ENCODE measurements around the gene SMARCA4.
A peak's percentile ranks its signal among the peaks of the same experiment; 100 is the strongest.

SMARCA4 gene

DNA sequence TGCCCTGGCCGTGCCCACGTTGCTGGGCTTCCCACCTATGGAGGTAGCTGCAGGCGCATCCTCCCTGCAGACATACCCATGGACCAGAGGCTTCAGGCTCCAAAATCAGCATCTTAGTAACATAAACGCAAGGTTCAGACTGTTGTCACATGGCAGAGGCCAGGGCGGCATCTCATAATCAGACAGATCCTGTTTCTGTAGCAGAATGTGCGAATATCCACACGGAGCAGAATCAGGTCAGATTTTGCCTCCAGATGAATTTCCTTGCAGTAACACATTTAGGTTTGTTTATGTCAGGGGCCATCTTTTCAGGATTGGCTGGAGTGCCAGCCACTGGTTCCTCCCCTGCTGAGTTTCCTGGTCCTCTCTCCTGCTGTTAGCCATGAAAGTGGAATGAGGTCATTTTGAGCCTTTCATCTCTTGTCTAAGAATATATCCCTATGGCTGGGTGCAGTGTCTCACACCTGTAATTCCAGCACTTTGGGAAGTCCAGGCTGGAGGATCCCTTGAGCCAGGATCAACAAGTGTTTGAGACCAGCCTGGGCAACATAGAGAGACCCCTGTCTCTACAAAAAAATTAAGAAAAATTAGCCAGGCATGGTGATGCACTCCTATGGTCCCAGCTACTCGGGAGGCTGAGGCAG is 20.5 kb downstream of the SMARCA4 start (continued):
- peak; percentile 62 for TF ChIP-seq ZNF629 (tag by site-specific recombination; IDR thresholded peaks at IDR 0.05)
- no peak for TF ChIP-seq SALL2 (tag by site-specific recombination; IDR thresholded peaks at IDR 0.05; ENCODE audit: borderline replicate concordance)
- no peak for TF ChIP-seq ZNF830 (tag by site-specific recombination; IDR thresholded peaks at IDR 0.05; ENCODE audit: low read depth)
- TF ChIP-seq KLF10 (tag by site-specific recombination; IDR thresholded peaks at IDR 0.05): no peak
- no peak for TF ChIP-seq GLI4 (tag by site-specific recombination; IDR thresholded peaks at IDR 0.05)
- TF ChIP-seq ZNF140 (tag by site-specific recombination; IDR thresholded peaks at IDR 0.05): no peak
- no peak for TF ChIP-seq ZNF677 (tag by site-specific recombination; IDR thresholded peaks at IDR 0.05)
- no peak for TF ChIP-seq SP3 (tag by site-specific recombination; IDR thresholded peaks at IDR 0.05)
- 0 out of 2 replicates have a peak, but pooled peaks have one; percentile 52 for TF ChIP-seq TCF7L2 (IDR thresholded peaks at IDR 0.05; ENCODE audit: borderline replicate concordance, low read depth, low read length)
- peak; percentile 90 for TF ChIP-seq ZNF10 (tag by site-specific recombination; IDR thresholded peaks at IDR 0.05)
- TF ChIP-seq, protein P1, sequence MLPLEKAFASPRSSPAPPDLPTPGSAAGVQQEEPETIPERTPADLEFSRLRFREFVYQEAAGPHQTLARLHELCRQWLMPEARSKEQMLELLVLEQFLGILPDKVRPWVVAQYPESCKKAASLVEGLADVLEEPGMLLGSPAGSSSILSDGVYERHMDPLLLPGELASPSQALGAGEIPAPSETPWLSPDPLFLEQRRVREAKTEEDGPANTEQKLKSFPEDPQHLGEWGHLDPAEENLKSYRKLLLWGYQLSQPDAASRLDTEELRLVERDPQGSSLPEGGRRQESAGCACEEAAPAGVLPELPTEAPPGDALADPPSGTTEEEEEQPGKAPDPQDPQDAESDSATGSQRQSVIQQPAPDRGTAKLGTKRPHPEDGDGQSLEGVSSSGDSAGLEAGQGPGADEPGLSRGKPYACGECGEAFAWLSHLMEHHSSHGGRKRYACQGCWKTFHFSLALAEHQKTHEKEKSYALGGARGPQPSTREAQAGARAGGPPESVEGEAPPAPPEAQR (tag by site-specific recombination; IDR thresholded peaks at IDR 0.05): no peak
- peak; percentile 29; the same call in 1 of the 2 replicates for TF ChIP-seq KLF8 (tag by site-specific recombination; IDR thresholded peaks at IDR 0.05)
- peak; percentile 88 for TF ChIP-seq OSR2 (tag by site-specific recombination; IDR thresholded peaks at IDR 0.05)

DNA sequence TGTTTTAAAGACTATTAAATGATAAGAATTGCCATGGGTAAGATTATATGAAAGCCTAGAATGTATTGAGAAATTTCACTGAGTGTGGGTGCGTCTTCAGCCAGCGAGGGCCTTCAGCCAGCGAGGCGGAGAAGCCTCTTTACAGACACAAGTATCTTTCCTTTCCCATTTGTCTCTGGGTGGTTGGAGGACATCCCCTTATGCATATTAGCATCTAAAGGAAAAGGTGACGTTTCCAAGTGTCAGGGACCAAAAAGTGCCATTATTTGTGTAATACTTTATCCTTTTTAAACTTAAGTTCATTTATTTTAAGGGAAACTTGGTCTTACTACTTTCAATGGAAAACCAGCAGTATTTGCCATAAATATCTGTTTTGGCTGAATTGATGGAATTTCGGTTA is 22.2 kb downstream of the SMARCA4 start:
- Histone ChIP-seq H3K4me1 (ENCODE audit: control insufficient read depth, insufficient read depth, low read length) (peaks cover 8% of the 10 kb centered on the region), H3K36me3 (ENCODE audit: control insufficient read depth in 2 of 2, insufficient read depth in 1 of 2, low read length in 2 of 2) (peaks cover 3 to 47% of the 10 kb centered on the region in 2 experiments; a peak in 2 of 3 replicates), H3K9me3 (ENCODE audit: control insufficient read depth, insufficient read depth, low read depth, low read length) (no peaks in the 10 kb centered on the region), H3K4me3 (ENCODE audit: low read depth, low read length) (no peak overlapping the region), H3K27ac (ENCODE audit: extremely low read depth, low read depth, low read length) (no peak overlapping the region)
- ChIA-PET POLR2A (no interaction called here), CTCF (no interaction called here)
- TF ChIP-seq ZNF660 (tag by site-specific recombination; IDR thresholded peaks at IDR 0.05) (no peak), KLF1 (tag by site-specific recombination; IDR thresholded peaks at IDR 0.05) (no peak), SETDB1 (IDR thresholded peaks at IDR 0.05; ENCODE audit: insufficient read length, low read length) (no peak), ZNF624 (tag by site-specific recombination; IDR thresholded peaks at IDR 0.05) (no peak)
- TF ChIP-seq, protein P2, sequence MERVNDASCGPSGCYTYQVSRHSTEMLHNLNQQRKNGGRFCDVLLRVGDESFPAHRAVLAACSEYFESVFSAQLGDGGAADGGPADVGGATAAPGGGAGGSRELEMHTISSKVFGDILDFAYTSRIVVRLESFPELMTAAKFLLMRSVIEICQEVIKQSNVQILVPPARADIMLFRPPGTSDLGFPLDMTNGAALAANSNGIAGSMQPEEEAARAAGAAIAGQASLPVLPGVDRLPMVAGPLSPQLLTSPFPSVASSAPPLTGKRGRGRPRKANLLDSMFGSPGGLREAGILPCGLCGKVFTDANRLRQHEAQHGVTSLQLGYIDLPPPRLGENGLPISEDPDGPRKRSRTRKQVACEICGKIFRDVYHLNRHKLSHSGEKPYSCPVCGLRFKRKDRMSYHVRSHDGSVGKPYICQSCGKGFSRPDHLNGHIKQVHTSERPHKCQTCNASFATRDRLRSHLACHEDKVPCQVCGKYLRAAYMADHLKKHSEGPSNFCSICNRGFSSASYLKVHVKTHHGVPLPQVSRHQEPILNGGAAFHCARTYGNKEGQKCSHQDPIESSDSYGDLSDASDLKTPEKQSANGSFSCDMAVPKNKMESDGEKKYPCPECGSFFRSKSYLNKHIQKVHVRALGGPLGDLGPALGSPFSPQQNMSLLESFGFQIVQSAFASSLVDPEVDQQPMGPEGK (tag by site-specific recombination; IDR thresholded peaks at IDR 0.05): no peak
- TF ChIP-seq, protein P3, sequence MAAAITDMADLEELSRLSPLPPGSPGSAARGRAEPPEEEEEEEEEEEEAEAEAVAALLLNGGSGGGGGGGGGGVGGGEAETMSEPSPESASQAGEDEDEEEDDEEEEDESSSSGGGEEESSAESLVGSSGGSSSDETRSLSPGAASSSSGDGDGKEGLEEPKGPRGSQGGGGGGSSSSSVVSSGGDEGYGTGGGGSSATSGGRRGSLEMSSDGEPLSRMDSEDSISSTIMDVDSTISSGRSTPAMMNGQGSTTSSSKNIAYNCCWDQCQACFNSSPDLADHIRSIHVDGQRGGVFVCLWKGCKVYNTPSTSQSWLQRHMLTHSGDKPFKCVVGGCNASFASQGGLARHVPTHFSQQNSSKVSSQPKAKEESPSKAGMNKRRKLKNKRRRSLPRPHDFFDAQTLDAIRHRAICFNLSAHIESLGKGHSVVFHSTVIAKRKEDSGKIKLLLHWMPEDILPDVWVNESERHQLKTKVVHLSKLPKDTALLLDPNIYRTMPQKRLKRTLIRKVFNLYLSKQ (tag by site-specific recombination; IDR thresholded peaks at IDR 0.05; ENCODE audit: borderline replicate concordance): no peak
- TF ChIP-seq, protein P4, sequence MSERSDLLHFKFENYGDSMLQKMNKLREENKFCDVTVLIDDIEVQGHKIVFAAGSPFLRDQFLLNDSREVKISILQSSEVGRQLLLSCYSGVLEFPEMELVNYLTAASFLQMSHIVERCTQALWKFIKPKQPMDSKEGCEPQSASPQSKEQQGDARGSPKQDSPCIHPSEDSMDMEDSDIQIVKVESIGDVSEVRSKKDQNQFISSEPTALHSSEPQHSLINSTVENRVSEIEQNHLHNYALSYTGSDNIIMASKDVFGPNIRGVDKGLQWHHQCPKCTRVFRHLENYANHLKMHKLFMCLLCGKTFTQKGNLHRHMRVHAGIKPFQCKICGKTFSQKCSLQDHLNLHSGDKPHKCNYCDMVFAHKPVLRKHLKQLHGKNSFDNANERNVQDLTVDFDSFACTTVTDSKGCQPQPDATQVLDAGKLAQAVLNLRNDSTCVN (tag by site-specific recombination; optimal IDR thresholded peaks at IDR 0.05): no peak

Measured in HEK293 (cell line).